Uterus (tissue), 2 donors: ENCODE results near the gene PLCL1.

Experiments
- POLR2A ChIP-seq, 2 donors: fragments of 450-650 bp; IDR thresholded peaks; one replicate each; pipeline ENCODE4 v1.6.1; 2016; ENCODE audit warnings: antibody characterized with exemption in 2 of 2, mild to moderate bottlenecking in 1 of 2, moderate library complexity in 1 of 2
- TF ChIP-seq, protein P1 (sequence below), 4 experiments: fragments of 200-600 bp in 2 of 4; fragments of 450-650 bp in 2 of 4; sonication (generic) in 2 of 4; IDR thresholded peaks; one replicate each; pipeline ENCODE4 v1.5.1; 2016 to 2019; ENCODE audit warnings: antibody characterized with exemption in 4 of 4, mild to moderate bottlenecking in 2 of 4, moderate library complexity in 1 of 4

DNA sequence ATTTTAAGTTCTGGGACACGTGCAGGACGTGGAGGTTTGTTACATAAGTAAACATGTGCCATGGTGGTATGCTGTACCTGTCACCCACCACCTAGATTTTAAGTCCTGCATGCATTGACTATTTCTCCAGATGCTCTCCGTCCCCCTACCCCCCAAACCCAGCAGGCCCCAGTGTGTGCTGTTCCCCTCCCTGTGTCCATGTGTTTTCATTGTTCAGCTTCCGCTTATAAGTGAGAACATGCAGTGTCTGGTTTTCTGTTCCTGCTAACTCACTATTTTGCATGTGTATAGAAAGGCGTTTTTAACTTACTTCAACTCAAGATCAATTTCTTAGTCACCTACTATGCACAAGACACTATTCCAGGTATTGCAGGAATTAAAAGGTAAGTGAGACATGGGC lies 128.0 kb downstream of the PLCL1 start:
- TF ChIP-seq, protein P1, sequence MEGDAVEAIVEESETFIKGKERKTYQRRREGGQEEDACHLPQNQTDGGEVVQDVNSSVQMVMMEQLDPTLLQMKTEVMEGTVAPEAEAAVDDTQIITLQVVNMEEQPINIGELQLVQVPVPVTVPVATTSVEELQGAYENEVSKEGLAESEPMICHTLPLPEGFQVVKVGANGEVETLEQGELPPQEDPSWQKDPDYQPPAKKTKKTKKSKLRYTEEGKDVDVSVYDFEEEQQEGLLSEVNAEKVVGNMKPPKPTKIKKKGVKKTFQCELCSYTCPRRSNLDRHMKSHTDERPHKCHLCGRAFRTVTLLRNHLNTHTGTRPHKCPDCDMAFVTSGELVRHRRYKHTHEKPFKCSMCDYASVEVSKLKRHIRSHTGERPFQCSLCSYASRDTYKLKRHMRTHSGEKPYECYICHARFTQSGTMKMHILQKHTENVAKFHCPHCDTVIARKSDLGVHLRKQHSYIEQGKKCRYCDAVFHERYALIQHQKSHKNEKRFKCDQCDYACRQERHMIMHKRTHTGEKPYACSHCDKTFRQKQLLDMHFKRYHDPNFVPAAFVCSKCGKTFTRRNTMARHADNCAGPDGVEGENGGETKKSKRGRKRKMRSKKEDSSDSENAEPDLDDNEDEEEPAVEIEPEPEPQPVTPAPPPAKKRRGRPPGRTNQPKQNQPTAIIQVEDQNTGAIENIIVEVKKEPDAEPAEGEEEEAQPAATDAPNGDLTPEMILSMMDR (IDR thresholded peaks at IDR 0.05): no peak
- TF ChIP-seq POLR2A (IDR thresholded peaks at IDR 0.05): no peak
